IMR-90 (cell line): Measurements from ENCODE around the gene IL1RAPL1. TPM values are rescaled to one million over a fixed set of nuclear protein-coding genes. Genes with fewer than 3 reads are reported as not detected.
A peak's percentile ranks its signal among the peaks of the same experiment; 100 is the strongest.

ENCODE experiments used
- ATAC-seq: fragments of 200-7000 bp; cut with Tn5 transposase; 2 replicates; pipeline ENCODE4 v1.9.1; 2020; ENCODE audit warnings: low read depth, mild to moderate bottlenecking, moderate library complexity
- BruUV-seq: library from RNA; stranded (reverse); fragments of 400-500 nt; replicated peaks from 2 replicates; lab custom pipeline; 2021; lab: Mats Ljungman, UMichigan
- CTCF ChIA-PET: fragments of 300-600 bp; formaldehyde crosslinking; extraction: SDS; loops from one replicate; lab custom pipeline; 2021; ENCODE audit warnings: antibody characterized with exemption; lab: Yijun Ruan, JAX
- POLR2A ChIA-PET: fragments of 300-600 bp; sonication (Branson Sonifier 250); formaldehyde crosslinking; loops from one replicate; lab custom pipeline; 2022; ENCODE audit warnings: antibody characterized with exemption; ENCODE audit not compliant: unreplicated experiment; lab: Charles Lee
- DNase-seq: peaks from one replicate; pipeline ENCODE4 v3.0.0; 2013
- H2AFZ ChIP-seq: replicated peaks from 2 replicates; pipeline ENCODE3; 2013; ENCODE audit warnings: low read length, mild to moderate bottlenecking; ENCODE audit not compliant: poor library complexity
- H2AK5ac ChIP-seq: 2 replicates; pipeline ENCODE4 v1.6.1; 2013; ENCODE audit warnings: low read depth, low read length, inconsistent platforms
- H2AK9ac ChIP-seq: replicated peaks from 2 replicates; pipeline ENCODE3; 2013; ENCODE audit warnings: mild to moderate bottlenecking, low read depth, low read length, moderate library complexity; ENCODE audit not compliant: poor library complexity
- H2BK120ac ChIP-seq: 2 replicates; pipeline ENCODE4 v1.6.1; 2013; ENCODE audit warnings: low read depth, low read length, inconsistent platforms
- H2BK15ac ChIP-seq: 3 replicates; pipeline ENCODE4 v1.6.1; 2013; ENCODE audit warnings: low read depth, low read length, inconsistent platforms
- H2BK20ac ChIP-seq: 2 replicates; pipeline ENCODE4 v1.6.1; 2013; ENCODE audit warnings: low read depth, mild to moderate bottlenecking, inconsistent platforms, low read length, moderate library complexity
- H2BK5ac ChIP-seq: 2 replicates; pipeline ENCODE4 v1.6.1; 2013; ENCODE audit warnings: mild to moderate bottlenecking, low read depth, low read length, inconsistent platforms; ENCODE audit not compliant: poor library complexity, severe bottlenecking
- H3K14ac ChIP-seq: replicated peaks from 2 replicates; pipeline ENCODE4 v1.6.1; 2013; ENCODE audit warnings: low read depth, low read length, inconsistent platforms
- H3K18ac ChIP-seq: 2 replicates; pipeline ENCODE4 v1.6.1; 2013; ENCODE audit warnings: low read depth, low read length, control low read depth
- H3K23ac ChIP-seq: 2 replicates; pipeline ENCODE4 v1.6.1; 2013; ENCODE audit warnings: low read depth, low read length, inconsistent platforms
- H3K27ac ChIP-seq: 2 replicates; pipeline ENCODE4 v1.5.1; 2013; ENCODE audit warnings: mild to moderate bottlenecking, control low read depth, low read length; ENCODE audit not compliant: insufficient read depth
- H3K27me3 ChIP-seq: 2 replicates; pipeline ENCODE4 v1.6.1; 2013; ENCODE audit warnings: low read length; ENCODE audit not compliant: control insufficient read depth, insufficient read depth
- H3K36me3 ChIP-seq: 2 replicates; pipeline ENCODE4 v1.6.1; 2013; ENCODE audit warnings: low read length, mixed read lengths; ENCODE audit not compliant: control insufficient read depth, insufficient read depth
- H3K4ac ChIP-seq: 2 replicates; pipeline ENCODE4 v1.6.1; 2013; ENCODE audit warnings: low read depth, low read length, inconsistent platforms
- H3K4me1 ChIP-seq: 2 replicates; pipeline ENCODE4 v1.6.1; 2013; ENCODE audit warnings: low read length, mixed read lengths; ENCODE audit not compliant: control insufficient read depth, insufficient read depth
- H3K4me2 ChIP-seq: 2 replicates; pipeline ENCODE4 v1.6.1; 2013; ENCODE audit warnings: low read depth, mild to moderate bottlenecking, control low read depth, low read length, moderate library complexity
- H3K4me3 ChIP-seq: 2 replicates; pipeline ENCODE4 v1.5.1; 2013; ENCODE audit warnings: low read depth, mild to moderate bottlenecking, control low read depth, low read length, moderate library complexity; ENCODE audit not compliant: insufficient read depth
- H3K56ac ChIP-seq: 2 replicates; pipeline ENCODE4 v1.6.1; 2013; ENCODE audit warnings: low read length, inconsistent platforms; ENCODE audit not compliant: insufficient read depth; ENCODE audit errors: extremely low read depth
- H3K79me1 ChIP-seq, 2 experiments: 2 replicates each; pipeline ENCODE4 v1.6.1; 2013; ENCODE audit warnings: low read length in 2 of 2, inconsistent platforms in 1 of 2, low read depth in 1 of 2
- H3K9ac ChIP-seq: 2 replicates; pipeline ENCODE4 v1.6.1; 2013; ENCODE audit warnings: low read depth, low read length, control low read depth
- H3K9me1 ChIP-seq: 2 replicates; pipeline ENCODE4 v1.6.1; 2013; ENCODE audit warnings: low read length, inconsistent platforms; ENCODE audit not compliant: insufficient read depth
- H3K9me3 ChIP-seq: 2 replicates; pipeline ENCODE4 v1.6.1; 2013; ENCODE audit warnings: low read length; ENCODE audit not compliant: control insufficient read depth, insufficient read depth
- H4K20me1 ChIP-seq: 2 replicates; pipeline ENCODE4 v1.6.1; 2013; ENCODE audit warnings: low read length, inconsistent platforms; ENCODE audit not compliant: insufficient read depth
- H4K5ac ChIP-seq: 2 replicates; pipeline ENCODE4 v1.6.1; 2013; ENCODE audit warnings: mild to moderate bottlenecking, low read depth, low read length, control low read depth
- H4K8ac ChIP-seq, 2 experiments: 2 replicates each; pipeline ENCODE4 v1.6.1; 2013; ENCODE audit warnings: low read depth in 2 of 2, low read length in 2 of 2, control low read depth in 1 of 2, inconsistent platforms in 1 of 2
- H4K91ac ChIP-seq: 2 replicates; pipeline ENCODE4 v1.6.1; 2013; ENCODE audit warnings: low read depth, low read length, inconsistent platforms; ENCODE audit not compliant: insufficient read depth
- BHLHE40 ChIP-seq: fragments of 150-350 bp; IDR thresholded peaks from 2 replicates; pipeline ENCODE4 v1.6.1; 2016; ENCODE audit warnings: mild to moderate bottlenecking, low read depth, low read length
- CEBPB ChIP-seq: IDR thresholded peaks from 2 replicates; pipeline ENCODE4 v1.6.1; 2012; ENCODE audit warnings: low read depth, low read length, improper control_type of control experiment
- CHD1 ChIP-seq: IDR thresholded peaks from 2 replicates; pipeline ENCODE4 v1.6.1; 2012; ENCODE audit warnings: low read depth, low read length, improper control_type of control experiment
- FOS ChIP-seq: fragments of 150-350 bp; IDR thresholded peaks from 2 replicates; pipeline ENCODE4 v1.6.1; 2016; ENCODE audit warnings: low read depth, low read length
- MAFK ChIP-seq: IDR thresholded peaks from 2 replicates; pipeline ENCODE4 v1.6.1; 2012; ENCODE audit warnings: low read depth, low read length, improper control_type of control experiment
- MAZ ChIP-seq: IDR thresholded peaks from 2 replicates; pipeline ENCODE4 v1.6.1; 2012; ENCODE audit warnings: low read depth, mild to moderate bottlenecking, low read length, improper control_type of control experiment, moderate library complexity, borderline replicate concordance
- MXI1 ChIP-seq: IDR thresholded peaks from 2 replicates; pipeline ENCODE4 v1.6.1; 2012; ENCODE audit warnings: low read depth, mild to moderate bottlenecking, low read length, moderate library complexity, borderline replicate concordance
- NFE2L2 ChIP-seq: fragments of 150-350 bp; IDR thresholded peaks from 2 replicates; pipeline ENCODE4 v1.6.1; 2016; ENCODE audit warnings: low read depth, mild to moderate bottlenecking, low read length
- POLR2A ChIP-seq: IDR thresholded peaks from 2 replicates; pipeline ENCODE4 v1.6.1; 2012; ENCODE audit warnings: mild to moderate bottlenecking, low read depth, low read length
- RAD21 ChIP-seq: IDR thresholded peaks from 2 replicates; pipeline ENCODE4 v1.6.1; 2012; ENCODE audit warnings: low read length, improper control_type of control experiment
- RCOR1 ChIP-seq: IDR thresholded peaks from 2 replicates; pipeline ENCODE4 v1.6.1; 2012; ENCODE audit warnings: mild to moderate bottlenecking, low read length, improper control_type of control experiment; ENCODE audit not compliant: insufficient replicate concordance
- RFX5 ChIP-seq: IDR thresholded peaks from 2 replicates; pipeline ENCODE4 v1.8.0; 2012; ENCODE audit warnings: low read depth, mild to moderate bottlenecking, low read length, moderate library complexity
- SMC3 ChIP-seq: fragments of 150-350 bp; IDR thresholded peaks from 2 replicates; pipeline ENCODE4 v1.6.1; 2016; ENCODE audit warnings: low read depth, mild to moderate bottlenecking, antibody characterized with exemption, low read length, moderate library complexity
- dilution Hi-C: fragments of 300-500 bp; cut with HindIII; formaldehyde crosslinking; loops from one replicate; pipeline ENCODE4 v1.14.3; 2018; ENCODE audit warnings: low sequenced_read_pairs; ENCODE audit not compliant: unreplicated experiment
- in situ Hi-C: fragments of 300-500 bp; cut with MboI; formaldehyde crosslinking; loops from 3 replicates; pipeline ENCODE4 v1.14.3; 2019; ENCODE audit warnings: low sequenced_read_pairs, inconsistent platforms, mixed read lengths
- intact Hi-C: fragments of 100-400 bp; cut with micrococcal nuclease; formaldehyde crosslinking; loops from 2 replicates; pipeline ENCODE4 v1.10.0; 2022
- polyA plus RNA-seq, 3 experiments: library from polyadenylated mRNA; depleted of rRNA; stranded (reverse); fragments of >200 nt; gene quantifications; 2 replicates each; pipeline ENCODE4 v1.2.3, GENCODE V29; 2012; ENCODE audit warnings: low replicate concordance in 1 of 3
- total RNA-seq: library from RNA; depleted of rRNA; stranded (reverse); fragments of >200 nt; gene quantifications from 2 replicates; pipeline ENCODE4 v1.2.3, GENCODE V29; 2012
- TF ChIP-seq, protein P1 (sequence below): fragments of 150-350 bp; IDR thresholded peaks from 2 replicates; pipeline ENCODE4 v1.6.1; 2017; ENCODE audit warnings: mild to moderate bottlenecking, antibody characterized with exemption, low read length, low read depth
- TF ChIP-seq, protein P2 (sequence below): fragments of 150-350 bp; IDR thresholded peaks from 2 replicates; pipeline ENCODE4 v1.6.1; 2016; ENCODE audit warnings: low read depth, mild to moderate bottlenecking, low read length, moderate library complexity, borderline replicate concordance
- TF ChIP-seq, protein P3 (sequence below): conservative IDR thresholded peaks from 2 replicates; pipeline ENCODE4 v1.5.1; 2012; ENCODE audit warnings: mild to moderate bottlenecking, low read depth, low read length, improper control_type of control experiment

The IL1RAPL1 gene
- total and polyA plus RNA-seq, 2 of the 4 experiments (the other 2 are of a cell fraction) = 1.5 to 9.0 TPM

DNA sequence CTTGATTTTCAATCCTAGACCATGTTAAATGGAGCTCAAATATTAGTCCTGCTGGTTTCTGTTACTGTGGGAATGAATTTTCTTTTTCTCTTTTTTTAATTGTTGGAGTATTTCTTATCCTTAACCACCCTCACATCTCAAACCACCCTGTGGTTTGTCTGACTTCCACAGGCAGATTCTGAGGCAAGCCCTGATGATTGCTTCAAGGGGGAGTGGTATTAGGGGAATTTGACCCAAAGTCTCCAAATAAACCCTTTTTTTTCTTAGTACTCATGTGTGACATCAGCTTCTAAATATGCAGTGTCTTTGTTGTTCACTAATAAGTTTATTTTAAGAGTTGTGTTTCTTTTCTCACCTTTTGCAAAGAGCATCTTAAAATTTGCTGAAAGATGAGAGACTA, 810.3 kb downstream of the IL1RAPL1 start:
- Histone ChIP-seq H3K23ac (no peak overlapping the region), H3K9me1 (no peaks in the 10 kb centered on the region), H4K91ac (no peak overlapping the region), H4K8ac (no peak overlapping the region), H3K9me3 (no peaks in the 10 kb centered on the region), H4K5ac (no peak overlapping the region), H3K14ac (no peak overlapping the region), H3K4me1 (no peaks in the 10 kb centered on the region), H3K4ac (no peak overlapping the region), H3K4me2 (no peak overlapping the region), H2BK20ac (no peak overlapping the region), H4K20me1 (no peaks in the 10 kb centered on the region), H2BK5ac (no peak overlapping the region), H2BK120ac (no peak overlapping the region), H3K79me1 (no peaks in the 10 kb centered on the region), H3K56ac (no peak overlapping the region), H2AK9ac (no peak overlapping the region), H3K4me3 (no peak overlapping the region), H3K9ac (no peak overlapping the region), H2BK15ac (no peak overlapping the region), H2AFZ (no peak overlapping the region), H3K27ac (no peak overlapping the region), H2AK5ac (no peak overlapping the region), H3K27me3 (no peaks in the 10 kb centered on the region), H3K36me3 (no peaks in the 10 kb centered on the region), H3K18ac (no peak overlapping the region)
- intact Hi-C loops (no loop called here), dilution Hi-C loops (no loop called here), in situ Hi-C loops (no loop called here)
- TF ChIP-seq, protein P1, sequence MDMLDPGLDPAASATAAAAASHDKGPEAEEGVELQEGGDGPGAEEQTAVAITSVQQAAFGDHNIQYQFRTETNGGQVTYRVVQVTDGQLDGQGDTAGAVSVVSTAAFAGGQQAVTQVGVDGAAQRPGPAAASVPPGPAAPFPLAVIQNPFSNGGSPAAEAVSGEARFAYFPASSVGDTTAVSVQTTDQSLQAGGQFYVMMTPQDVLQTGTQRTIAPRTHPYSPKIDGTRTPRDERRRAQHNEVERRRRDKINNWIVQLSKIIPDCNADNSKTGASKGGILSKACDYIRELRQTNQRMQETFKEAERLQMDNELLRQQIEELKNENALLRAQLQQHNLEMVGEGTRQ = no peak
- TF ChIP-seq RAD21 (no peak), MAZ (no peak), CHD1 (no peak), RCOR1 (no peak), POLR2A (no peak), MXI1 (no peak), SMC3 (no peak), RFX5 (no peak), BHLHE40 (no peak), FOS (no peak), CEBPB (no peak), NFE2L2 (no peak), MAFK (no peak)
- TF ChIP-seq, protein P2, sequence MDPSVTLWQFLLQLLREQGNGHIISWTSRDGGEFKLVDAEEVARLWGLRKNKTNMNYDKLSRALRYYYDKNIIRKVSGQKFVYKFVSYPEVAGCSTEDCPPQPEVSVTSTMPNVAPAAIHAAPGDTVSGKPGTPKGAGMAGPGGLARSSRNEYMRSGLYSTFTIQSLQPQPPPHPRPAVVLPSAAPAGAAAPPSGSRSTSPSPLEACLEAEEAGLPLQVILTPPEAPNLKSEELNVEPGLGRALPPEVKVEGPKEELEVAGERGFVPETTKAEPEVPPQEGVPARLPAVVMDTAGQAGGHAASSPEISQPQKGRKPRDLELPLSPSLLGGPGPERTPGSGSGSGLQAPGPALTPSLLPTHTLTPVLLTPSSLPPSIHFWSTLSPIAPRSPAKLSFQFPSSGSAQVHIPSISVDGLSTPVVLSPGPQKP = no peak
- TF ChIP-seq, protein P3, sequence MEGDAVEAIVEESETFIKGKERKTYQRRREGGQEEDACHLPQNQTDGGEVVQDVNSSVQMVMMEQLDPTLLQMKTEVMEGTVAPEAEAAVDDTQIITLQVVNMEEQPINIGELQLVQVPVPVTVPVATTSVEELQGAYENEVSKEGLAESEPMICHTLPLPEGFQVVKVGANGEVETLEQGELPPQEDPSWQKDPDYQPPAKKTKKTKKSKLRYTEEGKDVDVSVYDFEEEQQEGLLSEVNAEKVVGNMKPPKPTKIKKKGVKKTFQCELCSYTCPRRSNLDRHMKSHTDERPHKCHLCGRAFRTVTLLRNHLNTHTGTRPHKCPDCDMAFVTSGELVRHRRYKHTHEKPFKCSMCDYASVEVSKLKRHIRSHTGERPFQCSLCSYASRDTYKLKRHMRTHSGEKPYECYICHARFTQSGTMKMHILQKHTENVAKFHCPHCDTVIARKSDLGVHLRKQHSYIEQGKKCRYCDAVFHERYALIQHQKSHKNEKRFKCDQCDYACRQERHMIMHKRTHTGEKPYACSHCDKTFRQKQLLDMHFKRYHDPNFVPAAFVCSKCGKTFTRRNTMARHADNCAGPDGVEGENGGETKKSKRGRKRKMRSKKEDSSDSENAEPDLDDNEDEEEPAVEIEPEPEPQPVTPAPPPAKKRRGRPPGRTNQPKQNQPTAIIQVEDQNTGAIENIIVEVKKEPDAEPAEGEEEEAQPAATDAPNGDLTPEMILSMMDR = no peak
- DNase-seq = peak; percentile 58
- POLR2A ChIA-PET = no interaction called here
- CTCF ChIA-PET = no interaction called here
- ATAC-seq = peak; percentile 44
- no TSS peak for BruUV-seq
